C4-2B (cell line): ENCODE measurements around the gene TWF2.
A peak's percentile ranks its signal among the peaks of the same experiment; 100 is the strongest.

Experiments used
- CTCF ChIP-seq: fragments of 450-650 bp; conservative IDR thresholded peaks from 2 replicates; pipeline ENCODE4 v1.5.1; 2017; ENCODE audit warnings: mild to moderate bottlenecking
- ZFX ChIP-seq: fragments of 450-650 bp; IDR thresholded peaks from 2 replicates; pipeline ENCODE4 v1.6.1; 2017

- TF ChIP-seq CTCF (no peak), ZFX (peak; percentile 44; the same call in 1 of the 2 replicates)
These were observed 40.9 kb downstream of the TWF2 start, which contains the start of gene ALAS1 for GRCh38 chr3:52197842-52198625.
